Right lobe of liver (tissue), 6 donors: ENCODE results near the gene LTO1. TPM values are rescaled to one million over a fixed set of nuclear protein-coding genes. Genes with fewer than 3 reads are reported as not detected.

ENCODE experiments used
- ATAC-seq, 4 donors: fragments of 200-7000 bp; cut with Tn5 transposase; one replicate each; pipeline ENCODE4 v1.9.1; 2020; ENCODE audit warnings: mild to moderate bottlenecking in 4 of 4, moderate library complexity in 4 of 4
- DNase-seq, 3 donors: peaks; one replicate each; pipeline ENCODE4 v3.0.0-alpha.2; 2020
- H3K27ac ChIP-seq, 3 donors: fragments of 200-600 bp; one replicate each; pipeline ENCODE4 v1.8.0; 2022
- H3K27me3 ChIP-seq, 2 donors: fragments of 200-600 bp; one replicate each; pipeline ENCODE4 v1.8.0; 2022
- H3K36me3 ChIP-seq, 4 donors: fragments of 200-600 bp; sonication (generic) in 1 of 4; one replicate each; pipeline versions ENCODE4 v1.5.1 to v1.8.0; 2017 to 2022; ENCODE audit warnings: control low read depth in 1 of 4
- H3K4me1 ChIP-seq, 4 donors: fragments of 200-600 bp; sonication (generic) in 1 of 4; one replicate each; pipeline versions ENCODE4 v1.5.1 to v1.8.0; 2017 to 2022; ENCODE audit warnings: control low read depth in 1 of 4
- H3K4me3 ChIP-seq, 3 donors: fragments of 200-600 bp; one replicate each; pipeline ENCODE4 v1.8.0; 2022
- H3K9me3 ChIP-seq, 4 donors: fragments of 200-600 bp; sonication (generic) in 1 of 4; one replicate each; pipeline versions ENCODE4 v1.5.1 to v1.8.0; 2017 to 2022; ENCODE audit warnings: control low read depth in 1 of 4
- CTCF ChIP-seq, 4 donors: fragments of 200-600 bp in 3 of 4; fragments of 450-650 bp in 1 of 4; IDR thresholded peaks; one replicate each; pipeline versions ENCODE4 v1.5.1 to v1.8.0; 2016 to 2022; ENCODE audit warnings: antibody characterized with exemption in 4 of 4, mild to moderate bottlenecking in 2 of 4
- POLR2A ChIP-seq: fragments of 450-650 bp; IDR thresholded peaks from one replicate; pipeline ENCODE4 v1.6.1; 2017; ENCODE audit warnings: antibody characterized with exemption, mild to moderate bottlenecking
- WGBS: methylation state at CpG from one replicate; pipeline ENCODE4 v1.1.6; 2018; ENCODE audit warnings: low coverage, low lambda C conversion rate; ENCODE audit not compliant: insufficient coverage; ENCODE audit errors: missing lambda C conversion rate; 5-methylcytosine and 5-hydroxymethylcytosine counted together
- intact Hi-C, 2 donors: fragments of 100-400 bp; cut with DNase I; formaldehyde crosslinking; loops; one replicate each; pipeline versions ENCODE4 v1.11.2 to v1.14.1; 2022
- total RNA-seq, 6 experiments: library from RNA; depleted of rRNA in 2 of 6; stranded (reverse); fragments of >200 nt in 2 of 6; fragmentation: NEBNext Ultra II Directional in 3 of 6; extraction: Animal tissue kit (Norgen Biotek cat#: 25700) in 3 of 6; gene quantifications; one replicate each; pipeline versions ENCODE4 v1.1.0 to v1.2.4, GENCODE V29; 2016 to 2023
- donor health status: DM: no; HTN: yes; CAD: no.
- donor health status: DM: no; HTN: no; CAD: no.
- donor health status: DM: no; HTN: no; CAD: no.
- donor health status: DM: no; HTN: yes; CAD: no.
- donor health status: DM: no; HTN: yes; CAD: no.

LTO1 gene
- total RNA-seq, 6 experiments from 2014 or later = 4.1 to 7.9 (median 5.6) TPM

- Histone ChIP-seq H3K9me3 (no peaks in the 10 kb centered on the region), H3K4me3 (no peak overlapping the region), H3K27ac (no peak overlapping the region), H3K27me3 (no peaks in the 10 kb centered on the region), H3K36me3 (no peaks in the 10 kb centered on the region), H3K4me1 (peaks cover 0 to 6% (median 0%) of the 10 kb centered on the region in 4 donors)
- 83% methylated on average over 6 of the region's 6 CpGs for WGBS
- intact Hi-C loops = no loop called here
- DNase-seq (no peak), ATAC-seq (no peak)
- no peak for TF ChIP-seq POLR2A
- no peak for TF ChIP-seq CTCF (IDR thresholded peaks at IDR 0.05)
These were observed 7.1 kb upstream of the LTO1 start for GRCh38 chr11:69682221-69682620.

DNA sequence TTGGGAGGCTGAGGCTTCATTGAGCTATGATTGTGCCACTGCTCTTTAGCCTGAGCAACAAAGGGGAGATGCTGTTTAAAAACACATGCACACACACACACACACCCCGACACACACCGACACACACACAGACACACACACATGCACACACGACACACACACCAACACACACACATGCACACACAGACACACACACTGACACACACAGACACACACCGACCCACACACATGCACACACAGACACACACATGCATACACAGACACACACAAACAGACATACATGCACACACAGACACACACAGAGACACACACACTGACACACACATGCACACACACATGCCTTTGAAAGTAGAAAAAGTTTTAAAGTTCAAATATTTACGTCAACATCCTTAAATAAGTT lies 5.5 kb upstream of the LTO1 start:
- intact Hi-C loops = no loop called here
- H3K36me3 ChIP-seq = no peaks in the 10 kb centered on the region
- ATAC-seq = no peak
- no peaks in the 10 kb centered on the region for H3K27me3 ChIP-seq
- H3K4me1 ChIP-seq = peaks cover 0 to 1% (median 0%) of the 10 kb centered on the region in 4 donors
- H3K4me3 ChIP-seq = no peak overlapping the region
- DNase-seq = no peak
- no peak for TF ChIP-seq POLR2A
- TF ChIP-seq CTCF (IDR thresholded peaks at IDR 0.05) = no peak
- 100% methylated on average over 1 of the region's 5 CpGs for WGBS
- H3K27ac ChIP-seq = no peak overlapping the region
- H3K9me3 ChIP-seq = no peaks in the 10 kb centered on the region

DNA sequence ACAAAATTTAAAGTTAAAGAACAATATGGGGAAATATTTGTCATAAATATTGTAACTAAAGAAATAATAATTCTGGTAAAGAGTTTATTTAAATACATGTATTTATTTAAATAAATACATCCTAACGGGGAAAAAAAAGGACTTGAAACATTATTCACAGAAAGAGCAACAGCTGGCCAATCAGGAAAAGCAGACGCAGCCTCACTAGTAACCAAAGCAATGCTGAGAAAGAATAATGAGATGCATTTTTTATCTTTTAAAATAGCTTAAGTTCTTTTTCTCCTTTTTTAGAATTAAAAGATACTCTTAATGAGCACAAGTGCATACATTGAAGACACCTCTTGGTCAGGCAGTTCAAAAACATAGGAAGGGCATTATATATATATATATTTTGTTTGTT lies 2.6 kb upstream of the LTO1 start:
- 62% methylated on average over 2 of the region's 2 CpGs for WGBS
- H3K36me3 ChIP-seq = no peaks in the 10 kb centered on the region
- H3K27me3 ChIP-seq = no peaks in the 10 kb centered on the region
- no peak overlapping the region for H3K4me3 ChIP-seq
- ATAC-seq (no peak), DNase-seq (no peak)
- TF ChIP-seq POLR2A (no peak), CTCF (IDR thresholded peaks at IDR 0.05) (no peak)
- H3K4me1 ChIP-seq = peaks cover 0 to 10% (median 5%) of the 10 kb centered on the region in 4 donors
- H3K27ac ChIP-seq = no peak overlapping the region
- H3K9me3 ChIP-seq = no peaks in the 10 kb centered on the region
- intact Hi-C loops = no loop called here

DNA sequence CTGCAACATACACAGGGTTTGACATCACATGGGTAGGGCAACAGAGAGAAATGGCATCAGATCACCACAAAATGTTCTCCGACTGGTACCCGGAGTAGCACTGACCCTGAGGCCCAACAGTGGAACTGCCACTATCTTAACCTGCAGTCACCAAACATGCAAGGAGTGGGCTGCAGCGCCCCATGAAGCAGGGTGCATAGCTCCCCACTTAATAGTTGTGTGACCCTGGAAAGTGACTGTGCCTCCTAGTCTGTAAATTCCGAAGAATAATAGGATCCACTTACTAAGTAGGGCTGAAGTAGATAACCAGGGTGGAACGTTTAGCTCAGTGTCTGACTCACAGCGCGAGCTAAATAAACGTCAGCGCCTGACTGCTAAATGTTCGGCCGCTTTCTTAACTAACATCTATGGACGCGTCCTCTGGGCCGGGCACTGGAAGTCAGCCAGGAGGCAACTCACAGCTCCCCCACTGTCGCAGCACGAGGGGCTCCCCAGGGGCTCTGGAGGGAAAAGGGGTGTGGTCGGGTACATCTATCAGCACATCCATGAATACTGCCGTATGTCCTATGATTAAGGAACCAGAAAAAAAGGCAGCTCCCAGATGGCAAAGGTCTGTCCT lies 777 bp downstream of the LTO1 start:
- H3K9me3 ChIP-seq = no peaks in the 10 kb centered on the region
- H3K36me3 ChIP-seq = peaks cover 0 to 11% (median 4%) of the 10 kb centered on the region in 4 donors
- no peak for TF ChIP-seq CTCF (IDR thresholded peaks at IDR 0.05)
- no peak for TF ChIP-seq POLR2A
- ATAC-seq = peak in 1 of 4 donors; percentile 16
- WGBS = 18% methylated on average over 14 of the region's 18 CpGs
- peaks cover 0 to 10% (median 5%) of the 10 kb centered on the region in 4 donors for H3K4me1 ChIP-seq
- peak overlapping the region in 2 of 3 donors; percentile 62 to 75 for H3K27ac ChIP-seq
- no peaks in the 10 kb centered on the region for H3K27me3 ChIP-seq
- peak overlapping the region; percentile 85 to 100 (median 95) for H3K4me3 ChIP-seq
- intact Hi-C loops = no loop called here
- DNase-seq = no peak
